Type B pancreatic cell (in vitro differentiated cells): Measurements from ENCODE around the gene TEAD2. TPM values are rescaled to one million over a fixed set of nuclear protein-coding genes. Genes with fewer than 3 reads are reported as not detected.
A peak's percentile ranks its signal among the peaks of the same experiment; 100 is the strongest.

Experiments
- DNase-seq: peaks from one replicate; pipeline ENCODE4 v3.0.0; 2021; ENCODE audit warnings: mixed read lengths; ENCODE audit not compliant: unreplicated experiment; ENCODE audit errors: extremely low spot score
- H3K27ac Mint-ChIP-seq: 2 replicates; pipeline ENCODE4 v1.8.0; 2021; ENCODE audit warnings: mild to moderate bottlenecking, mixed read lengths
- H3K27me3 Mint-ChIP-seq: 2 replicates; pipeline ENCODE4 v1.8.0; 2021; ENCODE audit warnings: mixed read lengths
- H3K36me3 Mint-ChIP-seq: 2 replicates; pipeline ENCODE4 v1.8.0; 2021; ENCODE audit warnings: mixed read lengths
- H3K4me1 Mint-ChIP-seq: one replicate; pipeline ENCODE4 v1.8.0; 2021; ENCODE audit warnings: mixed read lengths; ENCODE audit not compliant: unreplicated experiment
- H3K4me3 Mint-ChIP-seq: 2 replicates; pipeline ENCODE4 v1.8.0; 2021; ENCODE audit warnings: mild to moderate bottlenecking, mixed read lengths
- H3K9me3 Mint-ChIP-seq: 2 replicates; pipeline ENCODE4 v1.8.0; 2021; ENCODE audit warnings: mixed read lengths
- CTCF ChIP-seq: fragments of 200-600 bp; sonication (generic); conservative IDR thresholded peaks from 2 replicates; pipeline ENCODE4 v1.5.0; 2021; ENCODE audit warnings: antibody characterized with exemption, mild to moderate bottlenecking
- total RNA-seq: library from RNA; stranded (reverse); gene quantifications from 2 replicates; pipeline ENCODE4 v1.2.1, GENCODE V29; 2021; ENCODE audit warnings: low replicate concordance

TEAD2 gene
- total RNA-seq, 1 donor from 2014 or later = 116 TPM

DNA sequence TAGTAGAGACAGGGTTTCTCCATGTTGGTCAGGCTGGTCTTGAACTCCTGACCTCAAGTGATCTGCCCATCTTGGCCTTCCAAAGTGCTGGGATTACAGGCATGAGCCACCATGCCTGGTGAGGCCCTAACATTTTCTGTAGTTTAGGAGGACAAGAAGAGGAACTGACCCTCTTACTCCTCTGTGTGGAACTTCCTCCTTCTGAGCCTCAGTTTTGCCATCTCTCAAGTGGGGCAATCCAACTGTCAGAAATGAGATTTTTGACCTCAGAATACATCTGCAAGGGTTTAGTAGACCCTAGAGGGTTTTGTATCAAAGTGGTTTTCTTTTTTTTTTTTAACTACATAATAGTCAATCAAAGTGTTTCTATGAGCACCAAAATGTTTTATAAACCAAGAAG is 3.9 kb upstream of the TEAD2 start:
- Mint-ChIP-seq H3K4me3 (no peak overlapping the region), H3K4me1 (no peaks in the 10 kb centered on the region), H3K27me3 (no peaks in the 10 kb centered on the region), H3K9me3 (peaks cover 4% of the 10 kb centered on the region), H3K36me3 (no peaks in the 10 kb centered on the region), H3K27ac (no peak overlapping the region)
- DNase-seq = no peak
- TF ChIP-seq CTCF = no peak

DNA sequence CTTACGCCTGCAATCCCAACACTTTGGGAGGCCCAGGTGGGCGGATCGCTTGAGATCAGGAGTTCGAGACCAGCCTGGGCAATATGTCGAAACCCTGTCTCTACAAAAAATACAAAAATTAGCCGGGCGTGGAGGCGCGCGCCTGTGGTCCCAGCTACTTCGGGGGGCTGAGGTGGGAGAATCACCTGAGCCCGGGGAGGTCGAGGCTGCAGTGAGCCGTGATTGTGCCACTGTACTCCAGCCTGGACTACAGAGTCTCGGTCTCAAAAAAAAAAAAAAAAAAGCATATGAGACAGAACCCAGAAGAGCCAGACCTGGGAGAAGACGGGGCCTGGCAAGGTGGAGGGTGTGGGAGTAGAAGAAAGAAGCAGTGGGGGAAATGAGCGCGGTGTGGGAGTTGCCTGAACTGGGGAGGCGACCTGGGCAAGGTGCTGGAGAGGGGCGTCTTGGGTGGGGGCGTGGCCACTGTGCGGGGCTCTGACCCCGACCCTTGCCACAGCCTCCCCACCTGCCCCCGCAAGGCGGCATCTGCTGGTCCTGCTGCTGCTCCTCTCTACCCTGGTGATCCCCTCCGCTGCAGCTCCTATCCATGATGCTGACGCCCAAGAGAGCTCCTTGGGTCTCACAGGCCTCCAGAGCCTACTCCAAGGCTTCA is 2.0 kb upstream of the TEAD2 start:
- no peak for TF ChIP-seq CTCF
- Mint-ChIP-seq H3K27ac (no peak overlapping the region), H3K9me3 (no peaks in the 10 kb centered on the region), H3K4me3 (no peak overlapping the region), H3K36me3 (peaks cover 2% of the 10 kb centered on the region), H3K4me1 (peaks cover 5% of the 10 kb centered on the region), H3K27me3 (no peaks in the 10 kb centered on the region)
- no peak for DNase-seq

- Mint-ChIP-seq H3K27ac (no peak within 1 kb of the TSS), H3K4me1 (peaks cover 5% of the 10 kb centered on the region), H3K9me3 (no peaks in the 10 kb centered on the region), H3K36me3 (peaks cover 3% of the 10 kb centered on the region), H3K4me3 (no peak within 1 kb of the TSS), H3K27me3 (no peaks in the 10 kb centered on the region)
- peak; percentile 99 for DNase-seq
- TF ChIP-seq CTCF = no peak
Measured at GRCh38 chr19:49363268-49364082, 1.3 kb upstream of the TEAD2 start, which contains the start of gene DKKL1. DKKL1 (plus strand) TSS chr19:49363877; CDS start chr19:49363999, 122 bp downstream.

DNA sequence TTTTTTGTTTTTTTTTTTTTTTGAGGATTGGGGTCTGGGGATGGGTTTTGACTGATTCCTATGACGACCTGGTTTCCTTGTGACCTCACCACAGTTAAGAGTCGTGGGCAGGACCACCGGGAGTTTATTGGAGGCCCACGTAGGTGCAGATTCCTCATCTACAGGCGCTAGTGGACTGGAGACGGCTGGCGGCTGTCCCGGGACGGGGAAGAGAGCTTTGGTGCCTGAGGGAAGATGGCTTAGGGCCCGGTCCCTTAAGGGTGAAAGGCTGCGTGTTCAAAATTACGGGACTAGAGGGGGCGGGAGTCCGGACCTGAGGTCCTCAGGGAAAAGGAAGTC is 682 bp upstream of the TEAD2 start:
- no peak overlapping the region for H3K4me3 Mint-ChIP-seq
- H3K36me3 Mint-ChIP-seq = peaks cover 3% of the 10 kb centered on the region
- TF ChIP-seq CTCF = no peak
- DNase-seq = no peak
- no peaks in the 10 kb centered on the region for H3K27me3 Mint-ChIP-seq
- no peak overlapping the region for H3K27ac Mint-ChIP-seq
- peaks cover 5% of the 10 kb centered on the region for H3K4me1 Mint-ChIP-seq
- no peaks in the 10 kb centered on the region for H3K9me3 Mint-ChIP-seq

GRCh38 chr19:49361438-49362047 is 673 bp downstream of the TEAD2 start:
- Mint-ChIP-seq H3K36me3 (peaks cover 8% of the 10 kb centered on the region), H3K27me3 (no peaks in the 10 kb centered on the region), H3K27ac (no peak overlapping the region), H3K9me3 (no peaks in the 10 kb centered on the region), H3K4me1 (peaks cover 7% of the 10 kb centered on the region), H3K4me3 (no peak overlapping the region)
- TF ChIP-seq CTCF = no peak
- DNase-seq = peak; percentile 86
